Subcutaneous adipose tissue (tissue), 4 donors: Measurements from ENCODE around the gene DNM2. TPM values are rescaled to one million over a fixed set of nuclear protein-coding genes. Genes with fewer than 3 reads are reported as not detected.

Experiments
- total RNA-seq, 4 donors: library from RNA; depleted of rRNA; stranded (reverse); fragments of >200 nt; gene quantifications; one replicate each; pipeline ENCODE4 v1.1.0, GENCODE V29; 2016
- TF ChIP-seq, protein P1 (sequence below): fragments of 450-650 bp; IDR thresholded peaks from one replicate; pipeline ENCODE4 v1.5.1; 2016; ENCODE audit warnings: low read depth, mild to moderate bottlenecking, control low read depth, antibody characterized with exemption, moderate library complexity

The DNM2 gene
- total RNA-seq, 4 donors from 2014 or later: 63.9 to 140 (median 91.5) TPM

DNA sequence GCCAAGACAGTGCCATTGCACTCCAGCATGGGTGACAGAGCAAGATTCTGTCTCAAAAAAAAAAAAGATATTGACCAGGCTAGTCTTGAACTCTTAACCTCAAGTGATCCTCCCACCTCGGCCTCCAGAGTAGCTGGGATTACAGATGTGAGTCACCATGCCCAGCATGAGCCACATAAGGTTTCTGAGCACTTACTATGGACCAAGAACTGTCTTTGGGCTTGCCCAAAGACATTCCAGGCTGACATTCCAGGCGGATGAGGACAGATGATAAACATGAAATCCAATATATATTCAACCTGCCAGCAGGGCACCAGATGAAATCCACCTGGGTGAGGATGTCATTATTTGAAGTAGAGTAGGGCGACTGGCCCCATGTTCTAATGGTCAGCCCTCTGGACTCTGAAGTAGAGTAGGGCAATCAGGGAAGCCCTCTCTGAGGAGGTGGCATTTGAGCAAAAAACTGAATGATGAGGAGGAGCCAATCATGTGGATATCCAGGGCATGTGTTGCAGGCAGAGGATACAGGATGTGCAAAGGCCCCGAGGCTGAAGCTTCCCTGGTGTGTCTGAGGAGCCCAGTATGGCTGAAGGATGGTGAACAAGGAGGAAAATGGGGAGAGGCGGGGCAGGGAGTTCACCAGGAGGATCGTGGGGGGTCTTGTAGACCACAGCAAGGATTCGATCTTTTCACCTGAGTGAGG is 134.4 kb downstream of the DNM2 start:
- TF ChIP-seq, protein P1, sequence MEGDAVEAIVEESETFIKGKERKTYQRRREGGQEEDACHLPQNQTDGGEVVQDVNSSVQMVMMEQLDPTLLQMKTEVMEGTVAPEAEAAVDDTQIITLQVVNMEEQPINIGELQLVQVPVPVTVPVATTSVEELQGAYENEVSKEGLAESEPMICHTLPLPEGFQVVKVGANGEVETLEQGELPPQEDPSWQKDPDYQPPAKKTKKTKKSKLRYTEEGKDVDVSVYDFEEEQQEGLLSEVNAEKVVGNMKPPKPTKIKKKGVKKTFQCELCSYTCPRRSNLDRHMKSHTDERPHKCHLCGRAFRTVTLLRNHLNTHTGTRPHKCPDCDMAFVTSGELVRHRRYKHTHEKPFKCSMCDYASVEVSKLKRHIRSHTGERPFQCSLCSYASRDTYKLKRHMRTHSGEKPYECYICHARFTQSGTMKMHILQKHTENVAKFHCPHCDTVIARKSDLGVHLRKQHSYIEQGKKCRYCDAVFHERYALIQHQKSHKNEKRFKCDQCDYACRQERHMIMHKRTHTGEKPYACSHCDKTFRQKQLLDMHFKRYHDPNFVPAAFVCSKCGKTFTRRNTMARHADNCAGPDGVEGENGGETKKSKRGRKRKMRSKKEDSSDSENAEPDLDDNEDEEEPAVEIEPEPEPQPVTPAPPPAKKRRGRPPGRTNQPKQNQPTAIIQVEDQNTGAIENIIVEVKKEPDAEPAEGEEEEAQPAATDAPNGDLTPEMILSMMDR: no peak

DNA sequence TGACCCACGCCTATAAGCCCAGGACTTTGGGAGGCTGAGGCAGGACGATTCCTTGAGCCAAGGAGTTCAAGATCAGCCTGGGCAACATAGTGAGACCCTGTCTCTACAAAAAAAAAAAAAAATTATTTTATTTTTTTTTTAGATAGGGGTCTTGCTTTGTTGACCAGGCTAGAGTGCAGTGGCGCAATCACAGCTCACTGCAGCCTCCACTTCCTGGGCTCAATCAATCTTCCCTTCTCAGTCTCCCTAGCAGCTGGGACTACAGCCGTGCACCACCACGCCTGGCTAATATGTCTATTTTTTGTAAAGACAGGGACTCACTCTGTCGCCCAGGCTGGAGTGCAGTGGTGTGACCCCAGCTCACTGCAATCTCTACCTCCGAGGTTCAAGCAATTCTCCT is 135.1 kb downstream of the DNM2 start:
- TF ChIP-seq, protein P1: no peak

DNA sequence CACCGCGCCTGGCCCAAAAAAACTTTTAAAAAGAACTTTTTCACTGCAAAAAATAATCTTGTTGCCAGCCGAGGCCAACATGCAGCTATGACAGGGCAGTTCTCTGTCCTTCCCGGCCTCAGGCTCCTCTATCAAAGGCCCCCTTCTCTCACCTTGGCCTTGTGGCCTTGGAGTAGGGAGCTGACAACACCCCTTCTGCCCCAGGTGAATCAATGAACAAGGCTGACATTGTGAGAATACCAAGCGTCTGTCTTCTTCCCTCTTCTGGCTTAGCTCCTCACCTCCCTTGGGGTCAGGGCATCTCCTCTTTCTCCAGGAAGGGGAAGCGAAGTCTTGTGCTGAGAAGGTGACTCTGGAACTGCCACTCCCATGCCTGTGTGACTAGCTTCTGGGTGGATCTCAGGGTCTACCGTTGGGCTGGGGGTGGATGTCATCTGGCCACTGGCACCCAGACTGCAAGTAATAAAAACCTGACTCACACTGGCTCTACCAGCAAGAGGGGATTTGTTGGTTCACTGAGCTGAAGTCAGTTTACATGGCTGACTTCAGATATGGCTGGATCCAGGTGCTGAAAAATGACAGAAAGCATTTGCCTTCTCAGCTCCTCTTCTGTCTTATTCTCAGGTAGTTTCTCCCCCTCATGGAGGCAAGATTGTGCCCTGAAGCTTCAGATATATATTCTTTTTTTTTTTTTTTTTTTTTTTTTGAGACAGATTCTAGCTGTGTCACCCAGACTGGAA is 136.6 kb downstream of the DNM2 start:
- TF ChIP-seq, protein P1: no peak

DNA sequence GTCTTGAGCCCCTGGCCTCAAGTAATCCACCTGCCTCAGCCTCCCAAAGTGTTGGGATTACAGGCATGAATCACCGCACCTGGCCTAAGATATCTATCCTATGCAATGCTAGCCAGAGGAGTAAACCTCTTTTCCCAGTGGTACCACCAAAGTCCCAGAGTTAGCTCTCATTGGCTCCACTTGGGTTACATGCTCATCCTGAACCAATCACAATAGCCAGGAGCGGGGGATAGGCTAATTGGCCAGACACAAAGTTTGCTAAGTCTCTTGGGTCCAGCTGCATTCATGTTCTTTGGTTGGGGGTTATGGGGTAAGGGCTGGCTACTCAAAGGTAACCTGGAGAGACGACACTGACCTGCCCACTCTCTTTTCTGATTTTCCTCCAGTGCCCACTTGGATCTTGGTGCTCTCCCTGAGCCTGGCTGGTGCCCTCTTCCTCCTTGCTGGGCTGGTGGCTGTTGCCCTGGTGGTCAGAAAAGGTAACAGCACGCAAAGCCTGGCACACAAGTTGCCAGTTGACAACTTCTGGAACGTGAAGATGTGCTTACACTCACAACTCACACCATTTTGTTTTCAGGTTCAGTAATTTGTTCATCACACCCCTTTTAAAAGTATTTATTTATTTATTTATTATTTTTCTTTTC is 138.1 kb downstream of the DNM2 start:
- TF ChIP-seq, protein P1: no peak

DNA sequence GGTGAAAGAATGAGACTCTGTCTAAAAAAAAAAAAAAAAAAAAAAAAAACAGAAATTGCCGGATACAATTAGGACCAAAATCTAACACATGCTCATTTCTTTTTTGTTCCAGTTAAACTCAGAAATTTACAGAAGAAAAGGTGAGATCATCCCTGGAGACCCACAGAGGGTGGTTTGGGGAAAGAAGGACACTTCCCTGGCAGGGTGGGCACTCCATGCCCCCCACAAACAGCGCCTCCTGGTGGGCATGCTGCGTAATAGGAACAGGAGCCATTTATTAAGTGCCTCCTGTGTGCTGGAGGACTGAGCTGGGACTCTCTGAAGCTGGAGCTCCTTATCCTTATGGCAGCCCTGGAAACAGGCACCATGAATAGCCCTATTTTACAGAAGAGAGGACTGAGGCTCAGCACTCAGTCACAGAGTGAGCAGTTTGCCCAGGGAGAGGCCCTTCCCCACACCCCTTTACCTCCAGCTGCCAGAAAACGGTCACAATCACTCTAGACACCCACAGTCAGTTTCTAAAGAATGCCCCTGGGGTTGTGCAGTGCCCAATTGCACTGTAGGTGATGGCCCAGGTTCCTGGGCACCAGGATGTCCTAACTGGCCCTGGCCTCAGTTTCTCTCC is 140.4 kb downstream of the DNM2 start:
- TF ChIP-seq, protein P1: no peak

DNA sequence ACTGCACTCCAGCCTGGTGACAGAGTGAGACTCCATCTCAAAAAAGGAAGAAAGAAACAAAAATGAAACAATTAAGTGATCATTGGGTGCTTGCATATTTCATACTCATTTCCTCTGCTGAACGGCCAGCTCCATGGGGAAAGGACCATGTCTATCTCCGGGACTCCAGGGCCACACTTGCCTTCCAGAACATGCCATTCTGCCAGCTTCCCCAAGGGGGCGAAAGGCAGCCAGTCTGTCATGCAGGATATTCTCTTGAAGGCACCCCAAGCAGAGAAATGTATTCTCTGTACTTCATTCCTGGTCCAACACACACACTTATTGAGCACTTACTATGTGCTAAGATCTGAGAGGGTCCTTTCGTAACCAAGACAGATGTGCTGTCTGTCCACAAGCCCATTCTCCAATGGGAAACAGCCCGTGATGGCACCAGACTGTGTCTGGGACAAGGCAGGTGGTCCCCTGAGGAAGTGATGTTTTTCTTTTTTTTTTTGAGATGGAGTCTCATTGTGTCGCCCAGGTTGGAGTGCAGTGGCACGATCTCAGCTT is 143.3 kb downstream of the DNM2 start:
- TF ChIP-seq, protein P1: no peak
